BE2C (cell line): ENCODE measurements around the gene ATP10B.

ENCODE experiments used
- DNase-seq: peaks from one replicate; pipeline ENCODE4 v3.0.0-alpha.2; 2020
- H3K27me3 ChIP-seq: fragments of 250-450 bp; sonication (Bioruptor Pico); 2 replicates; pipeline ENCODE4 v1.5.1; 2020; ENCODE audit warnings: mild to moderate bottlenecking
- H3K36me3 ChIP-seq: fragments of 250-450 bp; sonication (Bioruptor Pico); 2 replicates; pipeline ENCODE4 v1.5.1; 2020; ENCODE audit warnings: mild to moderate bottlenecking
- H3K4me1 ChIP-seq: fragments of 250-450 bp; sonication (Bioruptor Pico); 2 replicates; pipeline ENCODE4 v1.5.1; 2020
- H3K4me3 ChIP-seq: 2 replicates; pipeline ENCODE4 v1.5.1; 2011; ENCODE audit warnings: low read depth, low read length
- H3K9me3 ChIP-seq: fragments of 250-450 bp; sonication (Bioruptor Pico); 2 replicates; pipeline ENCODE4 v1.5.1; 2020
- TF ChIP-seq, protein P1 (sequence below): IDR thresholded peaks from 2 replicates; pipeline ENCODE4 v1.5.1; 2012; ENCODE audit warnings: mild to moderate bottlenecking, low read depth, low read length

ATP10B gene

DNA sequence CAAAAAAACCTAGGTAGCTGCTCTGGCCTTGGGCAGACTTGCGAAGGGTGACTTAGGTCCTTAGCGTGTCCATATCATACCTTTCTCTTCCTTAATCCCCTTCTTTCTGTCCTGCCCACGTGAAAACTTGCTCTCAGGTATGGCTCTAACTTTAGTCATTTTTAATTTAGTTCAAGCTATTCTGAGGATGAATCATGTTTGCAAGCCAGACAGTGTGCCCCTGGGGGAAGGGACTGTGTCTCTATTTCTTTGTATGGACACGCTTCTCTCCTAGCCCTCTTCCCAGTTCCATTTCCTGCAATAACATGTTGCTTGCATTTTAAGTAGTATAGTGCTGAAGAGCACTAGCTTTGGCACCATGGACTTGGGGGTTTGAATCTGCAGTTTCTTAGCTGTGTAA is 309.7 kb downstream of the ATP10B start:
- TF ChIP-seq, protein P1, sequence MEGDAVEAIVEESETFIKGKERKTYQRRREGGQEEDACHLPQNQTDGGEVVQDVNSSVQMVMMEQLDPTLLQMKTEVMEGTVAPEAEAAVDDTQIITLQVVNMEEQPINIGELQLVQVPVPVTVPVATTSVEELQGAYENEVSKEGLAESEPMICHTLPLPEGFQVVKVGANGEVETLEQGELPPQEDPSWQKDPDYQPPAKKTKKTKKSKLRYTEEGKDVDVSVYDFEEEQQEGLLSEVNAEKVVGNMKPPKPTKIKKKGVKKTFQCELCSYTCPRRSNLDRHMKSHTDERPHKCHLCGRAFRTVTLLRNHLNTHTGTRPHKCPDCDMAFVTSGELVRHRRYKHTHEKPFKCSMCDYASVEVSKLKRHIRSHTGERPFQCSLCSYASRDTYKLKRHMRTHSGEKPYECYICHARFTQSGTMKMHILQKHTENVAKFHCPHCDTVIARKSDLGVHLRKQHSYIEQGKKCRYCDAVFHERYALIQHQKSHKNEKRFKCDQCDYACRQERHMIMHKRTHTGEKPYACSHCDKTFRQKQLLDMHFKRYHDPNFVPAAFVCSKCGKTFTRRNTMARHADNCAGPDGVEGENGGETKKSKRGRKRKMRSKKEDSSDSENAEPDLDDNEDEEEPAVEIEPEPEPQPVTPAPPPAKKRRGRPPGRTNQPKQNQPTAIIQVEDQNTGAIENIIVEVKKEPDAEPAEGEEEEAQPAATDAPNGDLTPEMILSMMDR, result no peak
- Histone ChIP-seq H3K4me1 (no peaks in the 10 kb centered on the region), H3K27me3 (no peaks in the 10 kb centered on the region), H3K4me3 (no peak overlapping the region), H3K36me3 (no peaks in the 10 kb centered on the region), H3K9me3 (no peaks in the 10 kb centered on the region)
- no peak for DNase-seq

DNA sequence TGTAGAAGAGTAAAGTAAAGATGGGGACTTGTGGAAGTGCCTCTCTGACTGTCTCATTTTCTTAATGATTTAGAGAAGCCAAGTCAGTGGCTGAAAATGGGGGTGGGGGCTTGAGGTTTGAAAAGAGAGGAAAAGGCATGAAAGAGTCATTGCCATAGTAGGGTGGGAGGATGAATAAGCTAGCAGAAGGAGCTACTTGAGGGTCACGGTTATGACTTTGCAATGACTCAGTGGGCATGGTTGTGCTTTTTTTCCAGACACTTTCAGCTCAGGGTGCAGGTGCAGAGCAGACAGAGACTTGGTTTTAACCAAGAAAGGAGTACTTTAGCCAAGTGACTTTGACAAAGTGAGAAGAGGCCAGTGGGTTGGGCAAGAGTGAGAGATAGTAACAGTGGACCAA is 312.6 kb downstream of the ATP10B start:
- H3K36me3 ChIP-seq, result no peaks in the 10 kb centered on the region
- H3K4me3 ChIP-seq, result no peak overlapping the region
- H3K4me1 ChIP-seq, result no peaks in the 10 kb centered on the region
- TF ChIP-seq, protein P1, result no peak
- DNase-seq, result no peak
- no peaks in the 10 kb centered on the region; the same call in none of the 2 replicates for H3K27me3 ChIP-seq
- H3K9me3 ChIP-seq, result no peaks in the 10 kb centered on the region

DNA sequence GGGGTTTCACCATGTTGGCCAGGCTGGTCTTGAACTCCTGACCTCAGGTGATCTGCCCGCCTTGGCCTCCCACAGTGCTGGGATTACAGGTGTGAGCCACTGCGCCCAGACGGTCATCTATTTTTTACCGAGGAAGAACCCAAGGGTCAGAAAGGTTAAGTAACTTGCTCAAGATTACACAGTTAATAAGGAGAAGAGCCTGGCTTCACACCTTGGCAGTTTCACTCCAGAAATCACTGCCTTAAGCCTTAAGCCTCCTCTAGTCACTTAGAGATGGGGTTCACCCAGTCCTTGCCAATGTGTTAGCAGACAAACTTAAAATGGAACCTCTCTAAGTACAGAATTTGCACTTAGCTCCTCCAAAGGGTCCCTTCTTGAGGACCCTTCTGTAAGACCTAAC is 314.1 kb downstream of the ATP10B start:
- TF ChIP-seq, protein P1, result no peak
- H3K9me3 ChIP-seq, result no peaks in the 10 kb centered on the region
- no peak for DNase-seq
- no peaks in the 10 kb centered on the region for H3K4me1 ChIP-seq
- no peaks in the 10 kb centered on the region for H3K36me3 ChIP-seq
- no peaks in the 10 kb centered on the region; the same call in none of the 2 replicates for H3K27me3 ChIP-seq
- no peak overlapping the region for H3K4me3 ChIP-seq

DNA sequence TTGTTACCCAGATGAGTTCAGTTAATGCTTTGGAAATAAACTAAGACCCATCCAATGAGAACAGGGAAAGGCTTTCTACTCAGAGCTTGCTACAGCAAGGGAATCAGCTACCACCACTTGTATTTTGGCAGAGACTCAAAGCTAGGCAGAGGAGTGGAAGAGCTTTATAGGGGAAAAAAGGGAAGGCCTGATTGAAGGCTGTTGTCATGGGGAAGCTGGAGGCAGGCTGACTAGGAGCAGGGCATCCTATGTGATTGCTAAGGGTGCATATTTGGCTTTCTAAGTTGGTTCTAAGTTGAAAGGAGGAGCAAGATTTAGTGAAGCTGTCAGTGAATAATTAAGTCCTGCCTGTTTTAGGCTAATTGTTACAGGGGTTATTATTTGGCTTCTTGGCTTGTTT is 314.9 kb downstream of the ATP10B start:
- Histone ChIP-seq H3K4me1 (no peaks in the 10 kb centered on the region), H3K9me3 (no peaks in the 10 kb centered on the region), H3K36me3 (no peaks in the 10 kb centered on the region), H3K27me3 (no peaks in the 10 kb centered on the region; the same call in none of the 2 replicates), H3K4me3 (no peak overlapping the region)
- TF ChIP-seq, protein P1, result no peak
- DNase-seq, result no peak

DNA sequence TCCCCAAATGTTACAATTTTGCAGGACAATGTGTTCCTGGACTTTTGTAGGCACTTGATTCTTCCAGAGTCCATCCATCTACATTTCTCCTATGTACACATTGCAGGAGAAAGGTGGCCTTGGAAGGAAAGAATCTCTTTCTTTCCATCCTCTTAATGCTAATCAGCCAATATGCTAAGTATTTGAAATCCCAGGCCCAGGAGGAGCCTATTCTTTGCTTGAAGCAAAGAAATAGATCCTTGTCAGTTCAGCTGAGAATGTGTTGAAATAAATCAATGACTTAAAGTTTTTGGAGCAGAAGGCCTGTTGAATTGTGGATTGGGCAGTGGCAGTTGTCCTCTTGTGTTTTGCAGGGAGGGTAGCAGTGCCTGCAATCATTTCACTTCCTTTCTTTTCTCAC is 317.1 kb downstream of the ATP10B start:
- Histone ChIP-seq H3K27me3 (no peaks in the 10 kb centered on the region; the same call in none of the 2 replicates), H3K4me3 (no peak overlapping the region), H3K36me3 (no peaks in the 10 kb centered on the region), H3K9me3 (no peaks in the 10 kb centered on the region), H3K4me1 (no peaks in the 10 kb centered on the region)
- DNase-seq, result no peak
- TF ChIP-seq, protein P1, result no peak

DNA sequence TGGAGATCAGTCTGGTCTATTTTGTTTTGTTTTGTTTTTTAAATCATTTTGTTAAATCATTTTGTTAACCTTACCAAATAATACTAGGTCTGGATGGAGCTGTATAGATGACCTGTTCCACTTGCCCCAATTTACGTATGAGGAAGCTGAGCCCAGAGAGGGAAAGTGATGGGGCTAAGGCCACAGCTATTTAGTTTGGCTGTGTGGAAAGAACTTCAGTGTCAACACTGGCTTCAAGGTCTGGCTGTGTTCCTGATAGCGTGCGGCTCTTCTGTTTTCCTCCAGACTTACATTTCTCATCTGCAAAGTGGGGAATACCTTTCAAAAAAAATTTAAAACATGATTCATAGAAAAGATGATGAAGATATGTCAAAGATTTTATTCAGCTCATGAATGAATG is 317.9 kb downstream of the ATP10B start:
- no peaks in the 10 kb centered on the region for H3K9me3 ChIP-seq
- TF ChIP-seq, protein P1, result no peak
- no peak for DNase-seq
- no peaks in the 10 kb centered on the region for H3K36me3 ChIP-seq
- no peaks in the 10 kb centered on the region; the same call in none of the 2 replicates for H3K27me3 ChIP-seq
- no peaks in the 10 kb centered on the region for H3K4me1 ChIP-seq
- no peak overlapping the region for H3K4me3 ChIP-seq
